Chondrocyte (in vitro differentiated cells): ENCODE results near the gene WDR93. TPM values are rescaled to one million over a fixed set of nuclear protein-coding genes. Genes with fewer than 3 reads are reported as not detected.

Experiments
- DNase-seq: peaks from one replicate; pipeline ENCODE4 v3.0.0; 2021; ENCODE audit warnings: mixed read lengths, low spot score
- H3K27ac Mint-ChIP-seq: one replicate; pipeline ENCODE4 v1.8.0; 2021; ENCODE audit warnings: mild to moderate bottlenecking, moderate library complexity, mixed read lengths; ENCODE audit not compliant: unreplicated experiment
- H3K27me3 Mint-ChIP-seq: 2 replicates; pipeline ENCODE4 v1.8.0; 2021; ENCODE audit warnings: low read depth, mixed read lengths
- H3K36me3 Mint-ChIP-seq: 2 replicates; pipeline ENCODE4 v1.8.0; 2021; ENCODE audit warnings: low read depth, mixed read lengths
- H3K4me1 Mint-ChIP-seq: 2 replicates; pipeline ENCODE4 v1.8.0; 2021; ENCODE audit warnings: low read depth, mild to moderate bottlenecking, mixed read lengths
- H3K4me3 Mint-ChIP-seq: one replicate; pipeline ENCODE4 v1.8.0; 2021; ENCODE audit warnings: mild to moderate bottlenecking, moderate library complexity, mixed read lengths; ENCODE audit not compliant: unreplicated experiment
- H3K9me3 Mint-ChIP-seq: 2 replicates; pipeline ENCODE4 v1.8.0; 2021; ENCODE audit warnings: low read depth, mixed read lengths
- total RNA-seq: library from RNA; stranded (reverse); gene quantifications from 3 replicates; pipeline ENCODE4 v1.2.1, GENCODE V29; 2021
- TF ChIP-seq, protein P1 (sequence below): fragments of 200-600 bp; sonication (generic); IDR thresholded peaks from 2 replicates; pipeline ENCODE4 v1.5.0; 2021; ENCODE audit warnings: antibody characterized with exemption, mild to moderate bottlenecking, moderate library complexity

Gene WDR93
- total RNA-seq, 1 donor from 2014 or later = not detected

DNA sequence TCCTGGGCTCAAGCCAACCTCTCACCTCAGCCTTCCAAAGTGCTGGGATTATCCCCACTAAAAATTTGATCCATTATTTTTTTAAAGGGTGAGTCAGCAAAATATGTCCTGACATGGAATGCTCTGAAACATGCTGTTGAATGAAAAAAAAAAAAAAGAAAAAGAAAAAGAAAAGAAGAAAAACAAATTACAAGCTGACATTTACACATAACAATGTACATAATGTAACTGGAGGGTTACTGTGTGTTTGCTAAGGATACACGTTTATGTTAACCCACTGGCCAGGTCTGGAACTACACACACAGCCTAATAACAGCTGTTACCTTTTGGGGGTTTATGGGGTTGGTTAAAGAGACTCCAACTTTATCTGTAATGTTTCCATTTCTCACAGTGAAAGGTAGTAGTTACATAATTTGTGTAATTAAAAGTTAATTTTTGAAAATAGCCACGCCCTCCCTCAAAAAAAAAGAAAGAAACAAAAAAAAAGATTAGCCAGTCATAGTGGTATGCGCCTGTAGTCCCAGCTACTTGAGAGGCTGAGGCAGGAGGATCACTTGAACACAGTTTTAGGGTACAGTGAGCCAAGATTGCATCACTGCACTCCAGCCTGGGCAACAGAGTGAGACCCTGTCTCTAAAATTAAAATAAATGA is 82.4 kb downstream of the WDR93 start:
- no peaks in the 10 kb centered on the region for H3K27me3 Mint-ChIP-seq
- TF ChIP-seq, protein P1, sequence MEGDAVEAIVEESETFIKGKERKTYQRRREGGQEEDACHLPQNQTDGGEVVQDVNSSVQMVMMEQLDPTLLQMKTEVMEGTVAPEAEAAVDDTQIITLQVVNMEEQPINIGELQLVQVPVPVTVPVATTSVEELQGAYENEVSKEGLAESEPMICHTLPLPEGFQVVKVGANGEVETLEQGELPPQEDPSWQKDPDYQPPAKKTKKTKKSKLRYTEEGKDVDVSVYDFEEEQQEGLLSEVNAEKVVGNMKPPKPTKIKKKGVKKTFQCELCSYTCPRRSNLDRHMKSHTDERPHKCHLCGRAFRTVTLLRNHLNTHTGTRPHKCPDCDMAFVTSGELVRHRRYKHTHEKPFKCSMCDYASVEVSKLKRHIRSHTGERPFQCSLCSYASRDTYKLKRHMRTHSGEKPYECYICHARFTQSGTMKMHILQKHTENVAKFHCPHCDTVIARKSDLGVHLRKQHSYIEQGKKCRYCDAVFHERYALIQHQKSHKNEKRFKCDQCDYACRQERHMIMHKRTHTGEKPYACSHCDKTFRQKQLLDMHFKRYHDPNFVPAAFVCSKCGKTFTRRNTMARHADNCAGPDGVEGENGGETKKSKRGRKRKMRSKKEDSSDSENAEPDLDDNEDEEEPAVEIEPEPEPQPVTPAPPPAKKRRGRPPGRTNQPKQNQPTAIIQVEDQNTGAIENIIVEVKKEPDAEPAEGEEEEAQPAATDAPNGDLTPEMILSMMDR = peak; percentile 68
- peak overlapping the region; percentile 63 for H3K27ac Mint-ChIP-seq
- no peak for DNase-seq
- H3K36me3 Mint-ChIP-seq = peaks cover 1% of the 10 kb centered on the region
- peaks cover 10% of the 10 kb centered on the region for H3K4me1 Mint-ChIP-seq
- H3K9me3 Mint-ChIP-seq = no peaks in the 10 kb centered on the region
- H3K4me3 Mint-ChIP-seq = no peak overlapping the region

DNA sequence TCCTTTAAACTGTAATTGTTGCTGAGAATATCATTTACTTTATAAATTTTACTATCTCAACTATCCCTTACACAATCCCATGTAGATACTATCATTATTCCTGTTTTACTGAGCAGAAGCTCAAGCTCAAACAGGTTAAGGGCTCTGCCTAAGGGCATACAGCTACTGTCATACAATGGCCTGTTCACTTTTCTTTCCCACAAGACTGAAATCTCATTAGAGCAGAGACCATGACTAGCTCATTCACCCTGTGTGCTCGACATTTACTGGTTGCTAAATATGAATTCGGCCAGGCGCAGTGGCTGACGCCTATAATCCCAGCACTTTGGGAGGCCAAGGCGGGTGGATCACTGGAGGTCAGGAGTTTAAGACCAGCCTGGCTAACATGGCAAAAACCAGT is 83.9 kb downstream of the WDR93 start:
- no peaks in the 10 kb centered on the region for H3K27me3 Mint-ChIP-seq
- no peak overlapping the region for H3K27ac Mint-ChIP-seq
- no peaks in the 10 kb centered on the region for H3K36me3 Mint-ChIP-seq
- H3K4me3 Mint-ChIP-seq = no peak overlapping the region
- H3K4me1 Mint-ChIP-seq = peaks cover 10% of the 10 kb centered on the region
- peak; percentile 25 for DNase-seq
- H3K9me3 Mint-ChIP-seq = no peaks in the 10 kb centered on the region
- TF ChIP-seq, protein P1 = no peak

DNA sequence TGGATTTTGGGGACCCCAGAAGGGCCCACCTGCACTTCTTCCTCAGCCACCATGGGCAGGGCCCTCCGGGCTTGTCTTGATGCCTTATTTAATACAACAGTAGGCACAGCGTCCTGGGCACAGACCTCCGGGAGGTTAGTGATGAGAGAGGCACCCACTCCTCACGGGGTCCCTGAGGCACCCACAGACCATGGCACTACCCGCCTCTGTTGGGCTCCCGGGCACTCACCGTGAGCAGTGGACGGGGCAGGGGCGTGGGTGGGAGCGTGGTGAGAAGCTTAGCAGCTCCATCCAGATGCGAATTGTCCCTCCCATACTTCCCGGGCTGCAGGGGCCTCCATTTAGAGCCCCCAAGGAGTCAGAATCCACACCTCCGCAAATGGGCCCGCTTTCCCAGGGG is 85.2 kb downstream of the WDR93 start:
- Mint-ChIP-seq H3K36me3 (no peaks in the 10 kb centered on the region), H3K4me1 (peaks cover 10% of the 10 kb centered on the region), H3K27me3 (no peaks in the 10 kb centered on the region), H3K27ac (no peak overlapping the region), H3K4me3 (peak overlapping the region; percentile 2), H3K9me3 (no peaks in the 10 kb centered on the region)
- peak; percentile 77 for DNase-seq
- TF ChIP-seq, protein P1 = no peak

DNA sequence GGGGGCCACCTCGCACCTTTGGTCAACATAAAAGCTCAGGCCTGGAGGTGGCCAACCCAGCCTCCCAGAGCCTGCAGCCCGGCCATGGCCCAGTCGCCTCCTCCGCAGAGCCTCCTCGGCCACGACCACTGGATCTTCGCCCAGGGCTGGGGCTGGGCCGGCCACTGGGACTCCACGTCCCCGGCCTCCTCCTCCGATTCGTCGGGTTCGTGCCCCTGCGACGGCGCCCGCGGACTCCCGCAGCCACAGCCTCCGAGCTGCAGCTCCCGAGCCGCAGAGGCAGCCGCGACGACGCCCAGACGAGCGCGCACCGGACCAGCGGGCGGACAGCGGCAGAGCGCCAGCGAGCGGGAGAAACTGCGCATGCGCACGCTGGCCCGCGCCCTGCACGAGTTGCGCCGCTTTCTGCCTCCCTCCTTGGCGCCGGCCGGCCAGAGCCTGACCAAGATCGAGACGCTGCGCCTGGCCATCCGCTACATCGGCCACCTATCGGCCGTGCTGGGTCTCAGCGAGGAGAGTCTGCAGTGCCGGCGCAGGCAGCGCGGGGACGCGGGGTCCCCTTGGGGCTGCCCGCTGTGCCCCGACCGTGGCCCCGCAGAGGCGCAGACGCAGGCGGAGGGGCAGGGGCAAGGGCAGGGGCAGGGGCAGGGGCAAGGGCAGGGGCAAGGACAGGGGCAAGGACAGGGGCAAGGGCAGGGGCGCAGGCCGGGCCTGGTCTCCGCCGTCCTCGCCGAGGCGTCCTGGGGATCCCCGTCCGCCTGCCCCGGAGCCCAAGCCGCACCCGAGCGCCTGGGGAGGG is 85.9 kb downstream of the WDR93 start, which contains the start of gene MESP2:
Gene MESP2 (plus strand): TSS at position 59 of the 799 bp plus-strand sequence. CDS start 26 bp downstream, at position 85.
- H3K27me3 Mint-ChIP-seq = no peaks in the 10 kb centered on the region
- no peaks in the 10 kb centered on the region for H3K9me3 Mint-ChIP-seq
- H3K36me3 Mint-ChIP-seq = no peaks in the 10 kb centered on the region
- H3K4me3 Mint-ChIP-seq = peak within 1 kb of the TSS; percentile 56
- peak within 1 kb of the TSS; percentile 22 for H3K27ac Mint-ChIP-seq
- H3K4me1 Mint-ChIP-seq = peaks cover 10% of the 10 kb centered on the region
- TF ChIP-seq, protein P1 = peak; percentile 74
- peak; percentile 83 for DNase-seq

DNA sequence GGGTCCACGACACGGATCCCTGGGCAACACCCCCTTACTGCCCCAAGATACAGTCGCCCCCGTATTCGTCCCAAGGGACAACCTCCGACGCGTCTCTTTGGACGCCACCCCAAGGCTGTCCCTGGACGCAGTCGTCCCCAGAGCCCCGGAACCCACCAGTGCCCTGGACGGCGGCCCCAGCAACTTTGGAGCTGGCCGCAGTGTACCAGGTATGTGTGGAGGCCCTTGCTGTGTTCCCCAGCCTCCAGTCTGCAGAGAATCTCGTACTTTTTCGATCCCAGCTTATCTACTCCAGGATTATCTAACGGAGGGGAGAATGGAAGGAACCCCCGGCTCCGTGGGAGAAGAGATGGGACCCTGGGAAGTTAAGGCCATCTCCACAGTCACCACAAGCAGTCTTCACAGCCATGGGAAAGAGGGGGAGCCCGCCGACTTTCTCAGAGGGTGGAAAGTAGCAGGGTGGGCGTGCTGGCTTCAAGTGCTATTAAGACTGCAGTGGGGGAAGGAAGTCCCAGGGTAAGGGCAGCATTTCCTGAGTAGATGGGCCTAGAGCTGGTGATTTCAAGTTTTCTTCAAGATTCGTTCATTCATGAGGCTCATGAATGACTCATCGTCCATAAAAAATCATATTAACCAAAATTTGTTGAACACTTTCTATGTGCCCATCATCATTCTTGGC is 86.6 kb downstream of the WDR93 start:
- H3K9me3 Mint-ChIP-seq = no peaks in the 10 kb centered on the region
- no peaks in the 10 kb centered on the region for H3K27me3 Mint-ChIP-seq
- H3K27ac Mint-ChIP-seq = peak overlapping the region; percentile 22
- DNase-seq = peak; percentile 42
- no peaks in the 10 kb centered on the region for H3K36me3 Mint-ChIP-seq
- no peak overlapping the region for H3K4me3 Mint-ChIP-seq
- peaks cover 16% of the 10 kb centered on the region for H3K4me1 Mint-ChIP-seq
- TF ChIP-seq, protein P1 = no peak
